ENCODE measurements around the gene ATP11A.

The ATP11A gene

DNA sequence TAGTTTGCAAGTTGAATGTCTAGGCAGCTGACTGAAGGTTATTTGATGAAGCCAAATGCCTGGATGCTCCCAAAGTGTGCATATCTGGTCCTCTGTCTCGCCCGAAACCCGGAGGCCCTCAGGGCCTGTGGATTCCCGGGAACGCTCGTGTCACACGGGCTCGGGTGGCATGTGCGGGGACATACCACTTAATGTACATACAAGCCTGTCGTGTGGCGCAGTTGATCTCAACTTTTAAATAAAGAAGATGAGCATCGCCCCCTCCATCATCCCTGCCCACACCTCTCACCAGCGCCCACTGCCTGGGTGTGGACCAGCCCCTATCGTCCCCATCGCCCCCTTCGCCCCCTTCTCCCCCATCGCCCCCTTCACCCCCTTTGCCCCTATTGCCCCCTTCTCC is 33.9 kb downstream of the ATP11A start:
- Histone ChIP-seq H3K36me3 (replicated peaks; ENCODE audit: low read depth, low read length) (no peaks in the 10 kb centered on the region), H4K20me1 (ENCODE audit: insufficient read depth, low read length) (peaks cover 65% of the 10 kb centered on the region), H3K9ac (ENCODE audit: low read length) (no peak overlapping the region), H3K4me2 (ENCODE audit: low read length) (no peak overlapping the region), H2AFZ (ENCODE audit: low read depth, low read length) (no peak overlapping the region), H3K4me3 (ENCODE audit: low read length) (no peak overlapping the region), H3K4me1 (ENCODE audit: low read length) (no peaks in the 10 kb centered on the region), H3K27ac (ENCODE audit: low read length) (no peak overlapping the region), H3K79me2 (ENCODE audit: low read length) (peaks cover 50% of the 10 kb centered on the region), H3K9me3 (ENCODE audit: insufficient read depth, low read length) (no peaks in the 10 kb centered on the region), H3K27me3 (ENCODE audit: low read depth, low read length) (no peaks in the 10 kb centered on the region)
- TF ChIP-seq CTCF (IDR thresholded peaks at IDR 0.05; ENCODE audit: low read depth, low read length) (no peak), EZH2phosphoT487 (IDR thresholded peaks at IDR 0.05; ENCODE audit: low read depth) (no peak)

DNA sequence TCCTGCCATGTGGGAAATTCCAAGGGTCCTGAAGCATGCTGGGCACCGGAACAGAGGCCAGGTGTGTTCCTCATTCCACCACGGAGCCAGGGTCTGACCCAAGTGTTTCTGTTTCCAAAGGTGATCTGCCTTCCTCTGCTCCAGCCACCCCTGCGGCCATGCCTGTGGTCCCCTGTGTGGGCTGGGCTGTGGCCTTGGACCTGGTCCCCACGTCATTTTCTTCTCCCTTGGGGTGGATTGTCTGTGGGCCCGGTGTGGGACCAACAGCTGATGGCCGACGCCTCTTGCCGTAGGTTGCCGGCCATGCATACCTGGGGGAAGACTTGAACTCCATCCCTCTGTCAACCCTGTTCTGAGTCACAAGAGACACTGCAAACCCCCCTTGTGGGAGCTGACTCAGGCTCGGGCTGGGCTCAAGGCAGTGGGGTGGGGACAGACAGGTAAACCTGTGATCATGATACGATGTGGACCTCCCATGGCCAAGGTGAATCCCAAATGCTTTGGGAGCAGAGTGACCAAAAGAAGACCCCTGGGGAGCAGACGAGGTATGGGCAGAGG is 35.0 kb downstream of the ATP11A start:
- Histone ChIP-seq H3K79me2 (ENCODE audit: low read length) (peaks cover 57% of the 10 kb centered on the region), H3K9me3 (ENCODE audit: insufficient read depth, low read length) (no peaks in the 10 kb centered on the region), H4K20me1 (ENCODE audit: insufficient read depth, low read length) (peaks cover 68% of the 10 kb centered on the region), H3K27me3 (ENCODE audit: low read depth, low read length) (no peaks in the 10 kb centered on the region), H3K4me2 (ENCODE audit: low read length) (no peak overlapping the region), H3K4me3 (ENCODE audit: low read length) (no peak overlapping the region), H3K4me1 (ENCODE audit: low read length) (no peaks in the 10 kb centered on the region), H3K27ac (ENCODE audit: low read length) (no peak overlapping the region), H3K9ac (ENCODE audit: low read length) (no peak overlapping the region), H2AFZ (ENCODE audit: low read depth, low read length) (no peak overlapping the region), H3K36me3 (replicated peaks; ENCODE audit: low read depth, low read length) (no peaks in the 10 kb centered on the region)
- TF ChIP-seq CTCF (IDR thresholded peaks at IDR 0.05; ENCODE audit: low read depth, low read length) (no peak), EZH2phosphoT487 (IDR thresholded peaks at IDR 0.05; ENCODE audit: low read depth) (no peak)

DNA sequence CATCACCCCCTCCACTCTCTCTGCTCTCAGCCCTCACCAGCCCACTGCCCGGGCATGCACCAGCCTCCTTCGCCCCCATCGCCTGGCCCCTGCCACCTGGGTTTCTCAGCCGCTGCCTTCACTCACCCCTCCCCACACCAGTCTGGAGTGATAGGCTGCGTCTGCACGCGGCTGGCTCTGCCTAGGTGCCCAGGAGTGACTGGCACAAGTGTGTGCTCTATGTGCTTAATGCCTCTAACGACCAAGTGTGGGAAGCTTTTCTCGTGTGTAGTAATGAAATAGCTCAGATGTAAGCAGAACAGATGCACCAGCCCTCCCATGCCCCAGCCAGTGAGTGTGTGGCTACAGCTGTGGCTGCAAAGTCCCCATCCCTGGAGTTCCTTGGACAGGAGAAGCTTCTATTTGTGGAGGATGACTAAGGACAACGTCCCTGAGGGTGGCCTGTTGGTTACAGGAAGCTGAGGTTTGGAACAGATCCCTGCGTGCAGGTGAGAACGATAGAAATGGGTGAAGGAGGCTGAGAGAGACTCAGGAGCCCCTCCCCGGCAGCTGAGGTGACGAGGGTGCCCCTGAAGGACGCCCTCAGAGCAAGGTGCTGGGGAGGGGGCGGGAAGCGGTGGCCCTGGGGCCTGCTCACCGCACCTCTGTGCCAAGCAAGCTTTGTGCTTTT is 35.6 kb downstream of the ATP11A start:
- no peaks in the 10 kb centered on the region for H3K36me3 ChIP-seq (replicated peaks; ENCODE audit: low read depth, low read length)
- H3K4me1 ChIP-seq (ENCODE audit: low read length), result no peaks in the 10 kb centered on the region
- H3K27ac ChIP-seq (ENCODE audit: low read length), result no peak overlapping the region
- H3K27me3 ChIP-seq (ENCODE audit: low read depth, low read length), result no peaks in the 10 kb centered on the region
- H3K79me2 ChIP-seq (ENCODE audit: low read length), result peaks cover 63% of the 10 kb centered on the region
- peaks cover 70% of the 10 kb centered on the region for H4K20me1 ChIP-seq (ENCODE audit: insufficient read depth, low read length)
- H3K9ac ChIP-seq (ENCODE audit: low read length), result no peak overlapping the region
- no peak overlapping the region for H3K4me3 ChIP-seq (ENCODE audit: low read length)
- H2AFZ ChIP-seq (ENCODE audit: low read depth, low read length), result no peak overlapping the region
- H3K9me3 ChIP-seq (ENCODE audit: insufficient read depth, low read length), result no peaks in the 10 kb centered on the region
- TF ChIP-seq EZH2phosphoT487 (IDR thresholded peaks at IDR 0.05; ENCODE audit: low read depth) (no peak), CTCF (IDR thresholded peaks at IDR 0.05; ENCODE audit: low read depth, low read length) (no peak)
- no peak overlapping the region for H3K4me2 ChIP-seq (ENCODE audit: low read length)

- H2AFZ ChIP-seq (ENCODE audit: low read depth, low read length), result no peak overlapping the region
- TF ChIP-seq EZH2phosphoT487 (IDR thresholded peaks at IDR 0.05; ENCODE audit: low read depth) (no peak), CTCF (IDR thresholded peaks at IDR 0.05; ENCODE audit: low read depth, low read length) (no peak)
- H3K27ac ChIP-seq (ENCODE audit: low read length), result no peak overlapping the region
- H3K79me2 ChIP-seq (ENCODE audit: low read length), result peaks cover 64% of the 10 kb centered on the region
- H3K9ac ChIP-seq (ENCODE audit: low read length), result no peak overlapping the region
- H3K4me1 ChIP-seq (ENCODE audit: low read length), result no peaks in the 10 kb centered on the region
- no peak overlapping the region for H3K4me2 ChIP-seq (ENCODE audit: low read length)
- peaks cover 72% of the 10 kb centered on the region for H4K20me1 ChIP-seq (ENCODE audit: insufficient read depth, low read length)
- H3K27me3 ChIP-seq (ENCODE audit: low read depth, low read length), result no peaks in the 10 kb centered on the region
- H3K36me3 ChIP-seq (replicated peaks; ENCODE audit: low read depth, low read length), result no peaks in the 10 kb centered on the region
- H3K4me3 ChIP-seq (ENCODE audit: low read length), result no peak overlapping the region
- H3K9me3 ChIP-seq (ENCODE audit: insufficient read depth, low read length), result no peaks in the 10 kb centered on the region
These were observed 36.4 kb downstream of the ATP11A start for GRCh38 chr13:112726016-112726767.
